HG03095 (cell line): ENCODE measurements around the gene TEAD2.

Experiments used
- ATAC-seq: cut with Tn5 transposase; IDR thresholded peaks from one replicate; pipeline ENCODE4 v1.9.1; 2021; ENCODE audit warnings: moderate library complexity; ENCODE audit not compliant: unreplicated experiment

Gene TEAD2

GRCh38 chr19:49362048-49362928 is at the start of gene TEAD2:
Gene TEAD2 (minus strand): TSS chr19:49362416. CDS start chr19:49360075, 2,341 bp downstream.
- no peak for ATAC-seq

GRCh38 chr19:49411681-49412326 is 49.6 kb upstream of the TEAD2 start:
- ATAC-seq: no peak

GRCh38 chr19:49409441-49410029 is 47.3 kb upstream of the TEAD2 start:
- no peak for ATAC-seq

GRCh38 chr19:49408816-49409440 is 46.7 kb upstream of the TEAD2 start:
- no peak for ATAC-seq

- no peak for ATAC-seq
These were observed 45.3 kb upstream of the TEAD2 start for GRCh38 chr19:49407482-49408015.

GRCh38 chr19:49407079-49407478 is 44.9 kb upstream of the TEAD2 start:
- no peak for ATAC-seq

- ATAC-seq: no peak
These were observed 41.4 kb upstream of the TEAD2 start for GRCh38 chr19:49403404-49404187.

- no peak for ATAC-seq
These were observed 37.8 kb upstream of the TEAD2 start for GRCh38 chr19:49400029-49400428.

GRCh38 chr19:49398931-49399330 is 36.7 kb upstream of the TEAD2 start:
- no peak for ATAC-seq

GRCh38 chr19:49398001-49398615 is 35.9 kb upstream of the TEAD2 start:
- no peak for ATAC-seq

GRCh38 chr19:49396738-49397505 is 34.7 kb upstream of the TEAD2 start:
- ATAC-seq: no peak

- ATAC-seq: no peak
These were observed 33.6 kb upstream of the TEAD2 start for GRCh38 chr19:49395581-49396407.

GRCh38 chr19:49393881-49394280 is 31.7 kb upstream of the TEAD2 start:
- no peak for ATAC-seq

- ATAC-seq: no peak
These were observed 29.6 kb upstream of the TEAD2 start for GRCh38 chr19:49391581-49392399.

GRCh38 chr19:49390929-49391359 is 28.7 kb upstream of the TEAD2 start:
- no peak for ATAC-seq

- ATAC-seq: no peak
These were observed 28.1 kb upstream of the TEAD2 start for GRCh38 chr19:49390131-49390928.

- ATAC-seq: no peak
These were observed 27.2 kb upstream of the TEAD2 start for GRCh38 chr19:49389406-49389805.
